ENCODE results near the gene CARD11.

The CARD11 gene

DNA sequence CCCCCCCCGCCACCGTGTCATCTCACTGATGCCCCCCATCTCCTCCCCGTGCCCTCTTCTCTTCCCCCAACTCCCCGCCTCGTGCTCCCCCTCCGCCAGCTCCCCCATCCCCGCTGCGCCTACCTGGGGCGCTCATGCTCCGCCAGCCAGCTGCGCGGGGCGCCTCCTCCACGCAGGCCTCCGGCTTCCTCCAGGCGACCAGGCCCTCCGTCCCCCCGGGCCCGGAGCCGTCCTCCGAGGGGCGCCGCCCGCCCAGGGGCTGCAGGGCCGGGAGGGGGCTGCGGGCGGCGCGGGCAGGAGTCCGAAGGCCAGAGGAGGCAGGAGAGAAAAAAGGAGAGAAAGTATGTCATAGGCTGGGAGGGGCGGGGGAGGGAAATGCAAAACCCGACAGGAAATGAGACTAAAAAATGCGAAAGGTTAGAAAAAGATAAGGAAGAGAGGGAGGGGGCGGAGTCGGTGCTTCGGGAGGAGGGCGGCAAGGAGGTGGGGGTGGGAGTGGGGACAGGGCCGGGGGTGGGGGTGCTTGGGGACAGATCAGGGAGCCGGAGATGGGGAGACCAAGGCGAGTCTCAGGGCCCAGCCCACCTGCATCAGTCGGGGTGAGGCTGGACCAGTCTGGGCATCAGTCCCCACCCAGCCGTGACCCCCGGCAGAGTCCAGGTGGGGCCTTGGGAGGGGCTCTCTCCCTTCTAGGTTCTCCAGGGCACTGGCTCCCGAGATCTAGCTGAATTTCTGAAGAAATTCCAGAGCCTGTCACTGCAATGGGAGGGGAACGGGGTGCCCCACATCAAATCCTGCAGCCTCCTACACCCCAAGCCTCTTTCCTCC lies at the start of gene CARD11:
Gene CARD11 (minus strand): TSS at position 324 of the 828 bp plus-strand sequence. CDS start 85,361 bp downstream, outside the sequence.
- DNase-seq (ENCODE audit: low spot score) = peak; percentile 29

DNA sequence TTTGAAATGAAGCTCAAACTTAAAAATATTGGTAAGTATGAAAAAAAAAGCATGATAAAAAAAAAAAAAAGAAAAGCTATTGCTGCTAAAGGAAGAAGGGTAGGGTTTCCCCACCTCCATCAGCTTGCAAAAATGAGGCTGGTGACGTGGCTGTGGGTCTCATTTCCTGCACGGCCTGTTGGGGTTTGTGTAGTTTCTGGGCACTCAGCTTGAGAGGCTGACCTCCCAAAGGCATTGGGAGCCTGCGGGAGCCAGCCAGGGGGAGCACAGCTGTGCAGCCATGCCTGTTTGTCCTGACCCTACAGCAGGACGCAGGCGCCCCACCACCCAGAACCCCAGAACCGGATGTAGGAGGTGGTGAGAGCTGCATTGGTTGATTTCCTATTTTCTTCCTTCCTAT lies 48.8 kb upstream of the CARD11 start:
- DNase-seq (ENCODE audit: low spot score) = no peak

DNA sequence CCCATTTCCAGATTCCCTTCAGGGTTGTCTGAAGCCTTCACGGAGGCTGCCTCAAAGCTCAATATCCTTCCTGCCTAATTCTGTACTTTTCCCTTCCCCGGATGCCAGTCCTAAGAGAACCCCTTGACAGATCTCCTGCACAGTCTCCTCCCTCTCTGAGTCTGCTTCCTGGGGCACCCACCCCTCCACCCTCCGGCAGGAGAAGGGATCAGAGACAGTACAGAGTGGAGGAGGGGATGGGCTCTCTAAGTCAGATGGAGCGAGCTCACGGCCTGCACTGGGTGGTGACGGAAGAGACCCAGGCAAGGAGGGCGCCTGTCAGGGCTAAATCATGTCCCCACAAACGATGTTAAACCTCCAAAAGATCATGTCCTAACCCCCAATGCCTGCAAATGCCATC lies 48.0 kb upstream of the CARD11 start:
- no peak for DNase-seq (ENCODE audit: low spot score)

DNA sequence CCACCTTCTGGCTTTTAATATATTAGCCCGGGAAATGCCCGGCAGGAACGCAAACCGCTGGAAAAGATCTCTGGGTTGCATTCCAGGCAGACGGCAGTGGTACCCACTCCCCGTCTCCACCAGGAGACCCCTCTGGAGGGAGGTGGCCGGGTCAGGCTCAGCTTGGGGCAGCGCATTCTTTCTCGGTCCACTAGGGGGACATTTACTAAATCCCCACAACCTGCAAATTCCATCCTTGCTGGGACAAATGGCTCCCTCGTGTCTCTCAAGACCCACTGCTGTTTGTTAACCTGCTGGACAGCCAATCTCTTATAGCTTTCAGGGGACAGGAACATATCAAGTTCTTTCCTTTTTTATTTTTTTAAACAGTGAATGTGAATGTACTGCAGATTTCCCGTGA lies 45.8 kb upstream of the CARD11 start:
- DNase-seq (ENCODE audit: low spot score) = peak; percentile 20

DNA sequence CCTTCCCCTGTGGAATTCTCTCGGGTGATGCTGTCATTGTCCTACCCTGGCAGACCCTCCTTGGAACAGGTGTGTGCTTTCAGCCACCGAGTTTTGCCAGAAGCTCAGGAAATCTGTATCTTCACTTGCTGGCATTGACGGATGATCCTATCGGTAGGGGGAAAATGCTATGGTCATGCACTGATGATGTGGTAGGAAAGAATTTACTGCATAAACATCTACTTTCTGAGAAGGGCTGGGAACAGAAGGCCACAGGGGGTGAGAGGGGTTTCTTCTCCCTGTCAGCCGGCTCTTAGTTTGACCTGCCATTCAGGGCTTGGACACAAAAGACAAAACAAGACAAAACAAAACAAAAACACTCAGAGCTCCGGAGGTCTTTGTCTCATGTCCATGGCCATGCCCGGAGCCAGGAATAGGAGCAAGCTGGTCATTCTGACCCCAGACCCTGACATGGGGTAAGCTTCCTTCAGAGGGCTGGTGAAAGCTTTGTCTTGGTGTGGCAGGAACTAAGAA lies 43.6 kb upstream of the CARD11 start:
- DNase-seq (ENCODE audit: low spot score) = no peak

DNA sequence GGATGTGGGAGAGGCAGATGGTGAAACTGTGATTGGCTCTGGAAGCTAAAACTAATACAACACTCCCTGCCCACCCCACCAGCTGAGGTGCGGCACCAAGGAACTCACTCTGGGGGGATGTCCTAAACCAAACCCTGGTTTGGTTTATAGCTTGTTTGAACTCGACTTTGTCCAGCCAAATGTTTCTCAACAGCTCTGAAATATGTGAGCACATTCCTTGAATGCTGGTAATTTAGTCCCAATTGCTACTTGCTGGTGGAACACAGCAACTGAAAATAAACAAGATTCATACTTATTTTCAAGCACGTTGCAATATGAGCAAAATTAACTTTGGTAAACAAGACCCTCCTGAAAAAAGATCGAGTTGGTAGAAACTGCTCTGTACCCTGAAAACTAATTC lies 39.7 kb upstream of the CARD11 start:
- no peak for DNase-seq (ENCODE audit: low spot score)

DNA sequence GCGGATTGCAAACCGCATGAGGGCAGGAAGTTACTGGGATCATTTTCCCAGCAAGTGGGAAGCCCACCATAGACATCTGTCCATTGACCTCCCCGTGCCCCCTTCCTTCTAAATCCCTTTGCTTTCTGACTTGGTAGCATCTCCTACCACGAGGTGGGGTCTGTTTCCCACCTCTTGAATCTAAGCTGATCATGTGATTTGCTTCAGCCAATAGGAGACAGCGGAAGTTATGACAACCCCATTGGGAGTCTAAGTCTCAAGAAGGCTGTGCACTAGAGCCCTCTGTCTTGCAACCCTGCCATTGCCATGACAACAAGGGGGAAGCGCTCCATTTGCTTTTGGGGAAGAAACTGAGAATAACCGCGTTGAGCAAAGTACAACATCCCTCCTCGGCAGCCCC lies 39.2 kb upstream of the CARD11 start:
- no peak for DNase-seq (ENCODE audit: low spot score)

DNA sequence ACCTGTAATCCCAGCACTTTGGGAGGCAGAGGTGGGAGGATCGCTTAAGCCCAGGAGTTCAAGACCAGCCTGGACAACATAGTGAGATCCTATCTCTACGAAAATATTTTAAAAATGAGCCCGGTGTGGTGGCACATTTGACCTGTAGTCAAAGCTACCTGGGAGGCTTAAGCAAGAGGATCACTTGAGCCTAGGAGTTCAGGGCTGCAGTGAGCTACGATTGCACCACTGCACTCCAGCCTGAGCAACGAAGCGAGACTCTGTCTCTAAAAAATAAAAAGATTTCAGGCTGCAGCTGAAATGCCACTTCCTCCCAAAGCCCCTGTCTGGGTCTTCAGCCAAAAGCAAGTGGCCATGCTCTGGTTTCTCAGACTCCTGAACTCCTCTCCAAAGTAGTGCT lies 38.7 kb upstream of the CARD11 start:
- DNase-seq (ENCODE audit: low spot score) = no peak

DNA sequence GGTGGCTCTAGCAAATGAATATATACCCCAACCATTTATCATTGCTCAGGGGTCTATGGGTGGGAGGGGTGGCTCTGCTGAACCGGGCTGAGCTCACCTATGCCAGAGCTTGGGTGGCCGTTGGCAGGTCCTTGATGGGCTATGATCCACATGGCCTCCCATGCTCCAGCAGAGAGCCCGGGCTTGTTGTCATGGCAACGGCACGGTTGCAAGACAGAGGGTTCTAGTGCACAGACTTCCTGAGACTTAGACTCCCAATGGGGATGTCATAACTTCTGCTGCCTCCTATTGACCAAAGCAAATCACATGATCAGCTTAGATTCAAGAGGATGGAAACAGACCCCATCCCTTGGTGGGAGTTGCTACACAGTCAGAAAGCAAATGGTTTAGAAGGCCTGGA lies 36.4 kb upstream of the CARD11 start:
- no peak for DNase-seq (ENCODE audit: low spot score)

DNA sequence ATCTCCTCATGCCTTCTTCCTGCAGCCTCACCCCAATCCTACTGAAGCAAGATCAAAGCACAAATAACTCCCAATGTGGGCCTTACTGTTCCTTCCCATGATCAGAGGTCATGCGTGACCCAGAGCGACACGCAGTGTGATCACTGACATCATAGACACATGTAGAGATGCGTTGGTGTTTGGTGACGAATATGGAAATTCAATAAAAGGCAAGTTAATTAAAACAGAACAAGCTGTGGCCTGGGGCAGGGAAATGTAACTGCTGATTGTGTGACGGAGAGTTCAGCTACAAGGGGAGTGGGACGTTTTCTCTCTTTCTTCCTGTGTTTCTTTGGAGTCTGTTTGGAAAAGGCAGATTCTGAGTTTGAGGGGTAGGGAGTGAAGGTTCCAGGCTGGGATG lies 34.8 kb upstream of the CARD11 start:
- peak; percentile 23 for DNase-seq (ENCODE audit: low spot score)

DNA sequence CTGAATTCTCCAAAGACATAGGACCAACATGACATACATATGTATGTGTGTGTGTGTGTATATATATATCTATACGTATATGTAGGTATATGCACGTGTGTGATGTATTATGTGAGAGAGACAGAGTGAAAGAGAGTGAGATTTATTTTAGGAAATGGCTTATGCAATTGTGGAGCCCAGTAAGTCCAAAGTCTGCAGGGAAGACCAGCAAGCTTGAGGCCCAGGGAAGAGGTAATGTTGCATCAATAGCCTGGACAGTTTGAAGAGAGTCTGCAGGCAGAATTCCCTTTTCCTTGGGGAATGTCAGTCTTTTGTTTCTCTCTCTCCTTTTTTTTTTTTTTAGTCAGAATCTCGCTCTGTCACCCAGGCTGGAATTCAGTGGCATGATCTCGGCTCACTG lies 33.0 kb upstream of the CARD11 start:
- DNase-seq (ENCODE audit: low spot score) = no peak

DNA sequence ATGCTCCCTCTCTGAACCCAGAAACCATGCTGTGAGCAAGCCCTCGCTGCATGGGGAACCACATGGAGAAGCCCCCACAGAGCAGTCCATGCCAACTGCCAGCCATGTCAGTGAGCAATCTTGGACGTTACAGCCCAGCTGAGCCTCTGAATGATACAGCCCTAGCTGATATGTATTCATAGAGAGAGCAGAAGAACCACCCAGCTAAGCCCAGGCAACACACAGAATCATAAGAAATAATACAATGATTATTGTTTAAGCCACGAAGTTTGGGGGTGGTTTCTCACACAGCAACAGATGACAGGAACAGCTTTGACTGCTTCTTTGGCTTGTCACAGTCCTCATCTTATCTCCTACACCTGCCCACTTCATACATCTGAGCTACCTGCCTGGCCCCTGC lies 32.5 kb upstream of the CARD11 start:
- DNase-seq (ENCODE audit: low spot score) = no peak

DNA sequence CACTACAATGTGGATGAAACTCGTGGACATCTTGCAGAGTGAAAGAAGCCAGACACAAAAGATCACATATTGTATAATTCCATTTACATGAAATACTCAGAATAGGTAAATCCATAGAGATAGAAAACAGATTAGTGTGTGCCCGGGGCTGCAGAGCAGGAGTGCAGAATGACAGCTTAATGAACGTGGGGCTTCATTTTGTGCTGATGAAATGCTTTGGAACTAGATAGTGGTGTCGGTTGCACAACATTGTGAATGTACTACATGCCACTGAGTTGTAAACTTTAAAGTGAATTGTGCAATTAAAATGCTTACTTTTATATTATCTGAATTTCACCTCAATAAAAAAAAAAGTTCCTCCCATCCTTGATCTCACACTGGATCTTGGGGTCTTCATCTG lies 31.8 kb upstream of the CARD11 start:
- DNase-seq (ENCODE audit: low spot score) = no peak

DNA sequence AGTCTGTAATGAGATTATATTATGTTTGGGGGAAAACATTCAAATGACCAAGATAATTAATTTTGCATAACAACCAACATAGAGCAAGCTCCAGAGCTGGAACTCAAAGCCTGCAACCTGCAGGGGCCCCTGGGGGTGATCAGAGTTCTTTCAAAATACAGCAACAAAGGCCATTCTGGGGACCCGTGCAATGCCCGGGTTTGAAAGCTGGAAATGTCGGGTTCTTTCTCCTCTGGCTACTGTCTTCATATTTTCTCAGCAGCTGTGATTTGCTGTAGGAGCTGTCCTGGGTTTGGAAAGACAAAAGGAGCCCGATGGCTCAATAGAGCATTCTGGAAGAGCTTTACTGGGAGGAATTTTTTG lies 30.8 kb upstream of the CARD11 start:
- no peak for DNase-seq (ENCODE audit: low spot score)

DNA sequence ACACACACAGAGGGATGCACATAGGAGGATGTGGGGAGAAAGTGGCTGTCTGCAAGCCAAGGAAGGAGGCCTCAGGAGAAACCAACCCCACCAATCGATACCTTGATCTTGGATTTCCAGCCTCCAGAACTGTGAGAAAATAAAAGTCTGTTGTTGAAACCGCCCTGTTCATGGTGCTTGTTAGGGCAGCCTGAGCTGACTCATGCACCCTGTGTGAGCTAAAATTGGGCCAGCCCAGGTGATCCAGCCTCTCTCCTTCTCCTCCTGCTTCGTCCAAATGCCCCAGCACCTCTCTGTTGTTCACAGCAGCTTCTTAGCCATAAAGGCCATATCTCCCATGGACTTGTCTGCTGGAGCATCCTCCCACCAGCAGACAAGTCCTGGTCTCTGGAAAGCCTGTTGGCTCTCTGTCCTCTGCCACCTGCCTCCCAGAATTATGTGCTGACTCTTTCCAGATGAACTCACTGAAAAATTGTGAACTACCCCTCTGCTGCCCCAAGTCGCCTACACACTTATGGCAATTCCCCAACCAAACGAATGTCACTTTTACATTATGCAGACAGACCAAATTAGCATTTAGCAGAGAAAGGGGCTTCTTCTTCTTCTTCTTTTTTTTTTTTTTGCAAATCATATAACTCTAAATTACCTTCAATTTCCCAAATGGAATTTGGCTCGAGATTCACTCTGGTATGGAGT lies 30.2 kb upstream of the CARD11 start:
- no peak for DNase-seq (ENCODE audit: low spot score)

DNA sequence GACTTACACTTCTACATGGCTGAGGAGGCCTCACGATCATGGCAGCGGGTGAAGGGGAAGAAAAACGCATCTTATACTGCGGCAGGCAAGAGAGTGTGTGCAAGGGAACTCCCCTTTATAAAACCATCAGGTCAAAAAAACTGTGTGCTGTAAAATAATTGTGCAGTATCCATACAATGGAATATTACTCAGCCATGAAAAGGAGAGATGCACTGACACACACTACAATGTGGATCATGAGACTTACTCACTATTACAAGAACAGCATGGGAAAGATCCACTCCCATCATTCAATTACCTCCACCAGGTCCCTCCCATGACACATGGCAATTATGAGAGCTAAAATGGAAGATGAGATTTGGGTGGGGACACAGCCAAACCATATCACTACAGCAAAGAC lies 27.2 kb upstream of the CARD11 start:
- DNase-seq (ENCODE audit: low spot score) = no peak

DNA sequence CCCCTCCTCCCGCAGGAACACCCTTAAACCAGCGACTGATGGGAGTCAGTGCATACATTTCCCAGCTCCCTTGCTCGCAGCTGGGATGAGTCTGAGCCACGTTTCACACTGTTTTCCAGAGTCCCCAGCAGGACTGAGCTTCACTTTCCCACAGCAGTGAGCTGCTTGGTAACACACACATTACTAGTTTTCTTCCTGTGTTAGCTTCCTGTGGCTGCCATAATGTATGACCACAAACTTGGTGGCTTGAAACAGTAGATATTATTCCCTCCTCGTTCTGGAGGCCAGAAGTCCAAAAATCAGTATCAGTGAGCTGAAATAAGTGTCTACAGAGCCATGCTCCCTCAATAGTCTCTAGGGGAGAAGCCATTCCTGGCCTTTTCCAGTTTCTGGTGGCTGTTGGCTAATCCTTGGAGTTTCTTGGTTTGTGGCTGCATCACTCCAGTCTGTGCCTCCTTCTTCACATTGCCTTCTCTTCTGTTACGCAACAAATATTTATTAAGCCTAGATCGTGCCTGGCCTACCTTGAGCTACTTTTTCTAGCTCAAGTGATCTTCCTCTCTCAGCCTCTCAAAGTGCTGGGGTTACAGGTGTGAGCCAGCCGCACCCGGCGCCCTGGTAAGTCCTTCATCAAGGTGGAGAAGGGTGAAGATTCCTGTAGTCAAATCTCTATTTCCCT lies 26.2 kb upstream of the CARD11 start:
- no peak for DNase-seq (ENCODE audit: low spot score)

DNA sequence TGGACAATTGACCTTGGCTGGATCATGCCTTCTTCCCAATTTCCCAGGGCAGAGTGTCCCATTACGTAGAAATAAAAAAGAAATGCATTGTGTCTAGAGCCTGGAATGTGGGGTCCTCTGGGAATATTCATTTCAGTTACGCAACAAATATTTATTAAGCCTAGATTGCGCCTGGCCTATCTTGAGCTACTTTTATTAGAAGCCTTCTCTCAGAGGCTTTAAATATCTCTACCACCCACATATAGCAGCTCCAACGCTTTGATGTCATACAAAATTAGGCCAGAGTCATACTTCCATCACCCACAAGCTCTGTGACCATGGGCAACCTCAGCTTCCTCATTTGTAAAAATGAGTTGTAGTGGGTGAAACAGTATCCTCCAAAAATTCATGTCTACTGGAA lies 24.9 kb upstream of the CARD11 start:
- no peak for DNase-seq (ENCODE audit: low spot score)

DNA sequence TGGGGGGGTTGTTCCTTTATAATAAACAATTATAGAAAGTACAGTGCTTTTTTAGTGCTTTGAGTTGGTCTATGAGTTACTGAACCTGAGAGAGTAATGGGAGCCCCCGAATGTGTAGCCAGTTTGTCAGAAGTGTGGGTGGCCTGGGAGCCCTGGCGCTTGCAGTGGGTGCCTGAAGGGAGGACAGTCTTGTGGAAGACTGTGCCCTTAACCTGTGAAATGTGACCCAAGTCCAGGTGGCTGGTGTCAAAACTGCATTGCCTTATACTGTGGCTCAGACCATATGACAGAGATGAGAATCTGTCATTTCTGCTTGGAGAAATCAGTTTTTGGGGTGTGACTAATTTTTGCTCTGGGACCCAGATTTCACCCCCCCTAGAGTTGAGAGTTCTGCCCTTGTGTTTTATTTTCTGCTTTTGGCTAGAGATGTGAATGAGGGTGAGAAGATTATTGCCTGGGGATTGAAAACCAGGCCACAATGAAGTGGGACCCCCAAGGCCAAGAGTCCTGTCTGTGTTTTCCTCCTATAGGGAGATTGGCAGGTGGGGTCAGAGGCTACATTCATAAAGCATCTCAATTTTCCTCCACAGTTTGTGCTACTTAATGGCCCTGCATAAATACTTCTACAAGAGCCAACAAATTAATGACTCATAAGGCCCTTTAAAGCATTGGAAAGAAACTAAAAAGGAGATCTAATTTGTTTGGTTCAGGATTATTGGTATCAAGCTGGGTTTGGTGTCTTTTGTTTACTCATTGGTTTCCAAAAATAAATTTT lies 24.1 kb upstream of the CARD11 start:
- no peak for DNase-seq (ENCODE audit: low spot score)

DNA sequence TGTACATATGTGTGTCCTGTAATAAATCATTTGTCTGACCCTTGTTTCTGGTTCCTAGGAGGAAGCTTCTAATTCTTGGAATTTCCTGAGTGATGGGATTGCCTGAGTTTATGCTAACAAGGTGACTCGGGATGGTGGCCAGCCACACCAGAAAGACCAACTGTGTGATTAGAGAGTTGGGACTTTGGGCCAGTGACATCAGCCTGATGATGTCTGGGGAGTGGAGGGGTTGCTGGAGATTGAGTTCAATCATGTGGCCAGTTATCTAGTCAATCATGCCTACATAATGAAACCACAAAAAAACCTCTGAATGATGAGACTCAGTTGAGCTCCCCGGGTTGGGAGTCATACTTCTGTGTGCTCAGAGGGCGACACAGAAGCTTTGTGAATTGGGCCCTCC lies 23.5 kb upstream of the CARD11 start:
- peak; percentile 77 for DNase-seq (ENCODE audit: low spot score)

DNA sequence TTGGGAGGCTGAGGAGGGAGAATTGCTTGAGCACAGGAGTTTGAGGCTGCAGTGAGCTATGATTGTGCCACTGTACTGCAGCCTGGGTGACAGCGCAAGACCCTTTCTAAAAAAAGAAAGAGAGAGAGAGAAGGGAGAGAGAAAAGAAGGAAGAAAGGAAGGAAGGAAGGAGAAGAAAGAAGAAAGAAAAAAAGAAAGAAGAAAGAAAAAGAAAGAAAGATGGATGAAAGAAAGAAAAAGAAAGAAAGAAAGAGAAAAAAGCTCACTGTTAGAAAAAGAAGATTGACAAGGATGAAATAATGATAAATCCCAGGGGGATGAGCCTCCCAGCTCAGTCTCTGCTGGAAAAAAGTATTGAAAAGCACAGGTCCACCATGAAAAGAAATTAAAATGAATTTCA lies 22.8 kb upstream of the CARD11 start:
- no peak for DNase-seq (ENCODE audit: low spot score)

DNA sequence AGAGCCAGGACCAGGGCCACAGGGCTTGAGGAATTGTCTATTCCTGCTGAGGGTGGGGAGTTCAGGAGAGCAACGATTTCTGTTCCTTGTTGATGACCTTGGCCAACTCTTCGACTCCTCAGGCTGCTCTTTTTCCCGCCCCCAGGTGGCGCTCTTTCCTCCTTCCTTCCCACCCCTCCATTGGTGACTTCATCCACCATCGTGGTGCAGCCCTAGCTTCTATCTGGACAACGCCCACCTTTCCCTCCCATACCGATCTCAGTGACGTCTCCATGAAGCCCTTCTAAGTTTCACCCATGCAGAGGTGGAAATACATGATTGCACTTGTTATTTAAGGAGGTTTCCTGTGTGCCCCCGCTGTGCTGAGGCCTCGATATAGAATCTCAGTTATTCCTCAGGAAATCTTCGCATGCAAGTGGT lies 22.1 kb upstream of the CARD11 start:
- peak; percentile 48 for DNase-seq (ENCODE audit: low spot score)
